HFF-Myc (cell line): Measurements from ENCODE around the gene DIP2C.
"Not testable (repeated sequence)": the region's sequence is repeated elsewhere in the genome, so short reads cannot be mapped to it uniquely, and the experiment has no call there.

Source experiments
- DNase-seq: peaks from one replicate; pipeline ENCODE4 v3.0.0-alpha.2; 2011; ENCODE audit warnings: low read depth; ENCODE audit errors: extremely low read depth
- H3K4me3 ChIP-seq: replicated peaks from 2 replicates; pipeline ENCODE4 v1.5.1; 2011; ENCODE audit warnings: low read depth, mild to moderate bottlenecking, control low read depth, low read length
- TF ChIP-seq, protein P1 (sequence below): IDR thresholded peaks from 2 replicates; pipeline ENCODE4 v1.5.1; 2012; ENCODE audit warnings: mild to moderate bottlenecking, low read depth, low read length, control low read depth; ENCODE audit errors: missing control alignments

DIP2C gene

GRCh38 chr10:427761-428519 lies 261.5 kb downstream of the DIP2C start:
- TF ChIP-seq, protein P1, sequence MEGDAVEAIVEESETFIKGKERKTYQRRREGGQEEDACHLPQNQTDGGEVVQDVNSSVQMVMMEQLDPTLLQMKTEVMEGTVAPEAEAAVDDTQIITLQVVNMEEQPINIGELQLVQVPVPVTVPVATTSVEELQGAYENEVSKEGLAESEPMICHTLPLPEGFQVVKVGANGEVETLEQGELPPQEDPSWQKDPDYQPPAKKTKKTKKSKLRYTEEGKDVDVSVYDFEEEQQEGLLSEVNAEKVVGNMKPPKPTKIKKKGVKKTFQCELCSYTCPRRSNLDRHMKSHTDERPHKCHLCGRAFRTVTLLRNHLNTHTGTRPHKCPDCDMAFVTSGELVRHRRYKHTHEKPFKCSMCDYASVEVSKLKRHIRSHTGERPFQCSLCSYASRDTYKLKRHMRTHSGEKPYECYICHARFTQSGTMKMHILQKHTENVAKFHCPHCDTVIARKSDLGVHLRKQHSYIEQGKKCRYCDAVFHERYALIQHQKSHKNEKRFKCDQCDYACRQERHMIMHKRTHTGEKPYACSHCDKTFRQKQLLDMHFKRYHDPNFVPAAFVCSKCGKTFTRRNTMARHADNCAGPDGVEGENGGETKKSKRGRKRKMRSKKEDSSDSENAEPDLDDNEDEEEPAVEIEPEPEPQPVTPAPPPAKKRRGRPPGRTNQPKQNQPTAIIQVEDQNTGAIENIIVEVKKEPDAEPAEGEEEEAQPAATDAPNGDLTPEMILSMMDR, result no peak
- no peak overlapping the region for H3K4me3 ChIP-seq
- no peak for DNase-seq

- H3K4me3 ChIP-seq, DNase-seq: not testable (repeated sequence)
These were observed 264.1 kb downstream of the DIP2C start for GRCh38 chr10:425365-425764.

DNA sequence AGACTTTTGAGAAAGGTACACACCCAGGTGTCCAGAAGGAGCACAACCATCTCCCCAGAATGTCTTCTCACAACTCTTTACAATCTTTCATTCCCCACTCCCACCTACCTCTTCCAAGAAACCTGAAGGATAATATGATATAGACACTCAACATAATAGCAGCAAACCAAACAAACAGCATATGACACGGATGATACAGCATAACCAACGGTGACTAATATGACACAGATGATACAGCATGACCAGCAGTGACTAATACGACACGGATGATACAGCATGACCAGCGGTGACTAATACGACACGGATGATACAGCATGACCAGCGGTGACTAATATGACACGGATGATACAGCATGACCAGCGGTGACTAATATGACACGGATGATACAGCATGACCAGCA lies 264.7 kb downstream of the DIP2C start:
- H3K4me3 ChIP-seq, DNase-seq: not testable (repeated sequence)

- DNase-seq, result no peak
- TF ChIP-seq, protein P1, result no peak
- H3K4me3 ChIP-seq, result no peak overlapping the region
These were observed 266.3 kb downstream of the DIP2C start for GRCh38 chr10:423178-423577.

DNA sequence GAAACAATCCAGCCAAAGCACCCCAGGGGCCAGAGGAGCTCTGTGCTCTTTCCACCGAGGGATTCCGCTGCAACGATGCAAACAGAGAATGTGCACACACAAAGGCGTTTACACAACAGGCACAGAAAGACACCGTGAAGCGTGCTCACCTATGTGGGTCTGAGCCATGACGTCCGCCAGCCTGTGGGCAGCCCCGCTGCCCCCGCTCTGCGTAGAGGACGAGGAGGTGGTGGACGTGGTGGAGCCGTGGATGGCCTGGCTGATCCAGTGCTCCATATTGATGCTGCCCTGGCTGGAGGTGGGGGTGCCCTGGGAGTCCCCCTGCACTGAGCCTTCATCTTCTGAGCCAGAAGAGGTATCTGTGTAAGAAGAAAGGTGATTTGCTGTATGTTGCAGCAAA lies 266.8 kb downstream of the DIP2C start:
- DNase-seq, result no peak
- no peak overlapping the region for H3K4me3 ChIP-seq
- TF ChIP-seq, protein P1, result no peak

DNA sequence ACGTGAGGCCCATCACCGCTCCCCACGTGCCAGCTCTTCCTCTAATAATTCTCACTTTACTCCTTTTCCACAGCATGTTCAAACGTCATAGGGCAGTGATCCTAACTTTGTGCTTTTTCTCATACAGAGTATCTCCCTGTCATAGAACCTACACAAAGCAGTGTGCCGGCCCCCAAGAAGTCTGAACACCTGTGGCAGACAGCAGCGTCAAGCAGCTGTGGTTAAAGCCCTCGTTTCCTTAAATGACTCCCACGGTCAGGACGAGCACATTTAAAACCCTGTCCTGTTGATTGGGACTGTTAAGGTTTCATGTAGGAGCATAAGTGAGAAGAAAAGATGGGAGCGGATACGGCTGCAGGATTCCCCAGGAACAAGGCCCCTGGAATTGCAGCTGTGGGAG lies 267.2 kb downstream of the DIP2C start:
- no peak for DNase-seq
- no peak overlapping the region for H3K4me3 ChIP-seq
- TF ChIP-seq, protein P1, result no peak

DNA sequence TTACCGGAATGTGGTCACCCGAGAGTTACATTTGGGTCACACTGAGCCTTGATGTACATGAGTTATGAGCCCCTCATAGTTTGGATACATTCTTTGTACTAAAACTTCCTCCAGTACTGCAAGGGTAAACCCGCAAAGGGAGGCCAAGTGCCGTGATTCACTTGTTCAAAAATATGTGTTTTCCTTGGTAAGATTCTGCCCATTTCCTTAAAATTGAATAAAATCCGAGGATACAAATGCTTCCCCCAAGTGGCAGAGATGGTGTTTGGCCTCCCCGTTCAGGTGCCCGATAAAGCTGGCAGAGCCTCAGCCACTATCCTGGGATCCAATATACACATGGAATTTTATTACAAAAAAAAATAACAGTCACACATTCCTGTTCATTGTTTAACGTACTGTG lies 268.3 kb downstream of the DIP2C start:
- no peak overlapping the region for H3K4me3 ChIP-seq
- TF ChIP-seq, protein P1, result no peak
- DNase-seq, result no peak
